ENCODE measurements around the gene NHERF1.

GRCh38 chr17:74704544-74704943 lies 43.9 kb upstream of the NHERF1 start:
- TF ChIP-seq CTCF (IDR thresholded peaks at IDR 0.05) (no peak), POLR2A (IDR thresholded peaks at IDR 0.05) (no peak)

Data from right lobe of liver (tissue), 4 donors.